ENCODE measurements around the gene KLK13. TPM values are rescaled to one million over a fixed set of nuclear protein-coding genes. Genes with fewer than 3 reads are reported as not detected.

KLK13 gene
- total RNA-seq, 4 donors from 2014 or later = 0.63 TPM; not detected in 3

- TF ChIP-seq POLR2A (IDR thresholded peaks at IDR 0.05) (no peak), EP300 (IDR thresholded peaks at IDR 0.05) (no peak)
- TF ChIP-seq, protein P1, sequence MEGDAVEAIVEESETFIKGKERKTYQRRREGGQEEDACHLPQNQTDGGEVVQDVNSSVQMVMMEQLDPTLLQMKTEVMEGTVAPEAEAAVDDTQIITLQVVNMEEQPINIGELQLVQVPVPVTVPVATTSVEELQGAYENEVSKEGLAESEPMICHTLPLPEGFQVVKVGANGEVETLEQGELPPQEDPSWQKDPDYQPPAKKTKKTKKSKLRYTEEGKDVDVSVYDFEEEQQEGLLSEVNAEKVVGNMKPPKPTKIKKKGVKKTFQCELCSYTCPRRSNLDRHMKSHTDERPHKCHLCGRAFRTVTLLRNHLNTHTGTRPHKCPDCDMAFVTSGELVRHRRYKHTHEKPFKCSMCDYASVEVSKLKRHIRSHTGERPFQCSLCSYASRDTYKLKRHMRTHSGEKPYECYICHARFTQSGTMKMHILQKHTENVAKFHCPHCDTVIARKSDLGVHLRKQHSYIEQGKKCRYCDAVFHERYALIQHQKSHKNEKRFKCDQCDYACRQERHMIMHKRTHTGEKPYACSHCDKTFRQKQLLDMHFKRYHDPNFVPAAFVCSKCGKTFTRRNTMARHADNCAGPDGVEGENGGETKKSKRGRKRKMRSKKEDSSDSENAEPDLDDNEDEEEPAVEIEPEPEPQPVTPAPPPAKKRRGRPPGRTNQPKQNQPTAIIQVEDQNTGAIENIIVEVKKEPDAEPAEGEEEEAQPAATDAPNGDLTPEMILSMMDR (IDR thresholded peaks at IDR 0.05) = no peak
- Histone ChIP-seq H3K4me1 (no peaks in the 10 kb centered on the region), H3K9me3 (peaks cover 0 to 5% (median 0%) of the 10 kb centered on the region in 4 donors), H3K36me3 (no peaks in the 10 kb centered on the region), H3K27me3 (peaks cover 0 to 2% of the 10 kb centered on the region in 2 donors), H3K27ac (no peak overlapping the region), H3K4me3 (no peak overlapping the region)
- no peak for DNase-seq (ENCODE audit: low spot score in 2 of 2)
- WGBS, 2 donors = 83 to 88% methylated on average over 3 of the region's 3 CpGs
These were observed 57.4 kb downstream of the KLK13 start for GRCh38 chr19:51007488-51007887.

- DNase-seq (ENCODE audit: low spot score in 2 of 2) = no peak
- TF ChIP-seq POLR2A (IDR thresholded peaks at IDR 0.05) = no peak
- TF ChIP-seq, protein P1 (IDR thresholded peaks at IDR 0.05) = no peak
- no peak for TF ChIP-seq EP300 (IDR thresholded peaks at IDR 0.05)
- H3K27me3 ChIP-seq = peaks cover 0 to 12% of the 10 kb centered on the region in 2 donors
- 35 to 39% methylated on average over 8 of the region's 8 CpGs for WGBS, 2 donors
- no peaks in the 10 kb centered on the region for H3K4me1 ChIP-seq
- H3K27ac ChIP-seq = no peak overlapping the region
- H3K36me3 ChIP-seq = no peaks in the 10 kb centered on the region
- H3K4me3 ChIP-seq = no peak overlapping the region
- H3K9me3 ChIP-seq = peaks cover 0 to 7% (median 0%) of the 10 kb centered on the region in 4 donors
These were observed 58.5 kb downstream of the KLK13 start for GRCh38 chr19:51006406-51006805.

Other genes starting within 250 kb of the KLK13 start
- gene KLK1, start 241.3 kb downstream of the KLK13 start, total RNA-seq = 1 to 10 TPM in 2 of 4 donors, under 1 TPM in 1, not detected in 1; 0.78 to 1.8 (median 1.5) TPM
- gene KLK15, start 231.5 kb downstream of the KLK13 start, total RNA-seq = not detected
- gene KLK3, start 210.2 kb downstream of the KLK13 start, total RNA-seq = not detected
- not detected for gene KLK2, start 191.7 kb downstream of the KLK13 start, total RNA-seq
- 1 to 10 TPM in 1 of 4 donors, under 1 TPM in 1, not detected in 2; 0.59 to 1.2 TPM for gene KLK4, start 153.7 kb downstream of the KLK13 start, total RNA-seq
- gene KLK5, start 112.1 kb downstream of the KLK13 start, total RNA-seq = not detected
- gene KLK6, start 95.5 kb downstream of the KLK13 start, total RNA-seq = 1 to 10 TPM in 3 of 4 donors, not detected in 1; 2.1 to 5.9 (median 2.5) TPM
- 1 to 10 TPM in 3 of 4 donors, under 1 TPM in 1; 0.90 to 7.6 (median 4.6) TPM for gene KLK7, start 81.2 kb downstream of the KLK13 start, total RNA-seq
- gene KLK8, start 63.5 kb downstream of the KLK13 start, total RNA-seq = 1 to 10 TPM in 3 of 4 donors, not detected in 1; 1.6 to 2.2 (median 1.9) TPM
- 1 to 10 TPM in 2 of 4 donors, under 1 TPM in 1, not detected in 1; 0.22 to 3.1 (median 1.4) TPM for gene KLK10, start 45.4 kb downstream of the KLK13 start, total RNA-seq
- 1 to 10 TPM in 1 of 4 donors, not detected in 3; 1.3 TPM for gene KLK11, start 38.5 kb downstream of the KLK13 start, total RNA-seq
- not detected for gene KLK12, start 30.1 kb downstream of the KLK13 start, total RNA-seq
- gene KLK14, start 17.8 kb upstream of the KLK13 start, total RNA-seq = not detected
- 10 to 100 TPM in 3 of 4 donors, 1 to 10 TPM in 1; 7.4 to 25.5 (median 18.3) TPM for gene CTU1, start 43.3 kb upstream of the KLK13 start, total RNA-seq
- gene SIGLEC9, start 59.8 kb upstream of the KLK13 start, total RNA-seq = 10 to 100 TPM in 1 of 4 donors, 1 to 10 TPM in 3; 4.2 to 18.0 (median 5.0) TPM
- 1 to 10 TPM in 2 of 4 donors, under 1 TPM in 2; 0.42 to 7.5 (median 1.1) TPM for gene SIGLEC7, start 77.2 kb upstream of the KLK13 start, total RNA-seq
- 10 to 100 TPM in 1 of 4 donors, 1 to 10 TPM in 3; 2.9 to 27.0 (median 8.9) TPM for gene CD33, start 160.0 kb upstream of the KLK13 start, total RNA-seq
- gene SIGLECL1, start 186.0 kb upstream of the KLK13 start, total RNA-seq = not detected
- gene IGLON5, start 246.6 kb upstream of the KLK13 start, total RNA-seq = under 1 TPM in 1 of 4 donors, not detected in 3; 0.30 TPM

Measured in tibial nerve (tissue), 4 donors.